HTR-8/SVneo (cell line): Measurements from ENCODE around the gene GOLGA6A.
"Not testable (repeated sequence)": the region's sequence is repeated elsewhere in the genome, so short reads cannot be mapped to it uniquely, and the experiment has no call there.

Source experiments
- DNase-seq: peaks from one replicate; pipeline ENCODE4 v3.0.0; 2011; ENCODE audit warnings: low spot score, mixed read lengths; ENCODE audit not compliant: insufficient read length
- FAIRE-seq: peaks from 2 replicates; lab custom pipeline; 2011; peaks lifted over from hg19 to GRCh38; lab: Jason Lieb, UNC

The GOLGA6A gene

GRCh38 chr15:74059050-74059833 lies 23.1 kb downstream of the GOLGA6A start:
- not testable (repeated sequence) for FAIRE-seq, DNase-seq

GRCh38 chr15:74056330-74056729 lies 26.0 kb downstream of the GOLGA6A start:
- not testable (repeated sequence) for DNase-seq, FAIRE-seq

- no peak for DNase-seq
- no peak for FAIRE-seq
Measured at GRCh38 chr15:74055804-74056203, 26.5 kb downstream of the GOLGA6A start.

- no peak for FAIRE-seq
- peak; percentile 61 for DNase-seq
Measured at GRCh38 chr15:74053941-74054529, 28.3 kb downstream of the GOLGA6A start.

GRCh38 chr15:74053517-74053916 lies 28.8 kb downstream of the GOLGA6A start:
- no peak for DNase-seq
- no peak for FAIRE-seq

GRCh38 chr15:74052271-74053260 lies 29.8 kb downstream of the GOLGA6A start:
- not testable (repeated sequence) for FAIRE-seq, DNase-seq

GRCh38 chr15:74050556-74051234 lies 31.7 kb downstream of the GOLGA6A start:
- DNase-seq (no peak), FAIRE-seq (no peak)

GRCh38 chr15:74050127-74050526 lies 32.2 kb downstream of the GOLGA6A start:
- FAIRE-seq (no peak), DNase-seq (no peak)

- no peak for FAIRE-seq
- DNase-seq: no peak
Measured at GRCh38 chr15:74046275-74046674, 36.1 kb downstream of the GOLGA6A start.

- DNase-seq (no peak), FAIRE-seq (no peak)
Measured at GRCh38 chr15:74045636-74046274, 36.6 kb downstream of the GOLGA6A start.

- FAIRE-seq (no peak), DNase-seq (no peak)
Measured at GRCh38 chr15:74045184-74045583, 37.2 kb downstream of the GOLGA6A start.

GRCh38 chr15:74044267-74045110 lies 37.9 kb downstream of the GOLGA6A start:
- DNase-seq: no peak
- no peak for FAIRE-seq

GRCh38 chr15:74043425-74044266 lies 38.7 kb downstream of the GOLGA6A start:
- FAIRE-seq (no peak), DNase-seq (no peak)

- peak; percentile 4 for FAIRE-seq
- no peak for DNase-seq
Measured at GRCh38 chr15:74042603-74043424, 39.5 kb downstream of the GOLGA6A start.

GRCh38 chr15:74041777-74042435 lies 40.4 kb downstream of the GOLGA6A start:
- no peak for DNase-seq
- FAIRE-seq: no peak

- no peak for FAIRE-seq
Measured at GRCh38 chr15:74041311-74041756, 41.0 kb downstream of the GOLGA6A start.

More at GRCh38 chr15:74041311-74041756, 41.0 kb downstream of the GOLGA6A start:
- no peak for DNase-seq
